Peyer's patch (tissue), 4 donors: ENCODE results near the gene FBXW5. TPM values are rescaled to one million over a fixed set of nuclear protein-coding genes. Genes with fewer than 3 reads are reported as not detected.

Experiments
- DNase-seq, 3 donors: peaks; one replicate each; pipeline ENCODE4 v3.0.0-alpha.2; 2017 to 2019
- H3K27ac ChIP-seq, 4 donors: fragments of 200-600 bp; sonication (generic); one replicate each; pipeline ENCODE4 v1.5.1; 2016 to 2019
- H3K27me3 ChIP-seq, 2 donors: fragments of 200-600 bp; sonication (generic); one replicate each; pipeline ENCODE4 v1.5.1; 2019
- H3K36me3 ChIP-seq, 3 donors: fragments of 200-600 bp; sonication (generic); one replicate each; pipeline ENCODE4 v1.5.1; 2016 to 2019
- H3K4me1 ChIP-seq, 4 donors: fragments of 200-600 bp; sonication (generic); one replicate each; pipeline ENCODE4 v1.5.1; 2016 to 2019
- H3K4me3 ChIP-seq, 4 donors: fragments of 200-600 bp; sonication (generic); 1 replicate in 3 of 4; 2 replicates in 1 of 4; pipeline ENCODE4 v1.5.1; 2016 to 2019; ENCODE audit warnings: mild to moderate bottlenecking in 1 of 4
- H3K9me3 ChIP-seq, 4 donors: fragments of 200-600 bp; sonication (generic); one replicate each; pipeline ENCODE4 v1.5.1; 2016 to 2019; ENCODE audit warnings: mild to moderate bottlenecking in 1 of 4
- POLR2A ChIP-seq, 2 donors: fragments of 450-650 bp; IDR thresholded peaks; one replicate each; pipeline ENCODE4 v1.5.1; 2017; ENCODE audit warnings: antibody characterized with exemption in 2 of 2, mild to moderate bottlenecking in 2 of 2, moderate library complexity in 2 of 2
- total RNA-seq, 4 donors: library from RNA; depleted of rRNA; stranded (reverse); fragments of >200 nt; gene quantifications; one replicate each; pipeline ENCODE4 v1.1.0, GENCODE V29; 2016
- TF ChIP-seq, protein P1 (sequence below), 6 experiments: fragments of 450-650 bp in 4 of 6; fragments of 200-600 bp in 2 of 6; sonication (generic) in 1 of 6; IDR thresholded peaks; one replicate each; pipeline ENCODE4 v1.5.1; 2017 to 2019; ENCODE audit warnings: antibody characterized with exemption in 6 of 6, mild to moderate bottlenecking in 3 of 6, moderate library complexity in 1 of 6

Gene FBXW5
- total RNA-seq, 4 donors from 2014 or later, result 247 to 470 (median 336) TPM

DNA sequence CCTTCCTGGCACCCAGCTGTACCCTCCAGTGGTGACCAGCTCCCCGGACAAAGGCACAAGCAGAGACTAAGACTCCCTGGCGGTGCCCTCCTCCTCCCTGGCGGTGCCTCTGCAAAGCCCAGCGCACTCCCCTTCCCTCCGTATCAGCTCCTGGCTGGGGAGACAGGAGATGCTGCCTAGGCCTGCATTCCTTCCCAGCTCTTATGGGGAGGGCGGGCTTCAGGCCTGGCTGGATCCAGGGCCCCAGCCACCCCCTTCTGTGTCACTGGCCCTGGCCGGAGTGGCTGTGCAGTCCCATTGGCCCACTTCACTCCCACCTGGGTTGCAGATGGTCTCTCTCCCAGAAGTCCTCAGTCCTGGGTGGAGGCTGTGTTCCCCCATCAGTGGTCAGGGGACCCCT is 13.9 kb upstream of the FBXW5 start:
- no peak for DNase-seq
- TF ChIP-seq POLR2A (IDR thresholded peaks at IDR 0.05), result no peak
- TF ChIP-seq, protein P1, sequence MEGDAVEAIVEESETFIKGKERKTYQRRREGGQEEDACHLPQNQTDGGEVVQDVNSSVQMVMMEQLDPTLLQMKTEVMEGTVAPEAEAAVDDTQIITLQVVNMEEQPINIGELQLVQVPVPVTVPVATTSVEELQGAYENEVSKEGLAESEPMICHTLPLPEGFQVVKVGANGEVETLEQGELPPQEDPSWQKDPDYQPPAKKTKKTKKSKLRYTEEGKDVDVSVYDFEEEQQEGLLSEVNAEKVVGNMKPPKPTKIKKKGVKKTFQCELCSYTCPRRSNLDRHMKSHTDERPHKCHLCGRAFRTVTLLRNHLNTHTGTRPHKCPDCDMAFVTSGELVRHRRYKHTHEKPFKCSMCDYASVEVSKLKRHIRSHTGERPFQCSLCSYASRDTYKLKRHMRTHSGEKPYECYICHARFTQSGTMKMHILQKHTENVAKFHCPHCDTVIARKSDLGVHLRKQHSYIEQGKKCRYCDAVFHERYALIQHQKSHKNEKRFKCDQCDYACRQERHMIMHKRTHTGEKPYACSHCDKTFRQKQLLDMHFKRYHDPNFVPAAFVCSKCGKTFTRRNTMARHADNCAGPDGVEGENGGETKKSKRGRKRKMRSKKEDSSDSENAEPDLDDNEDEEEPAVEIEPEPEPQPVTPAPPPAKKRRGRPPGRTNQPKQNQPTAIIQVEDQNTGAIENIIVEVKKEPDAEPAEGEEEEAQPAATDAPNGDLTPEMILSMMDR (IDR thresholded peaks at IDR 0.05), result no peak
- no peaks in the 10 kb centered on the region for H3K9me3 ChIP-seq
- H3K27me3 ChIP-seq, result no peaks in the 10 kb centered on the region
- no peaks in the 10 kb centered on the region for H3K4me1 ChIP-seq
- no peak overlapping the region for H3K27ac ChIP-seq
- H3K36me3 ChIP-seq, result no peaks in the 10 kb centered on the region
- H3K4me3 ChIP-seq, result no peak overlapping the region

DNA sequence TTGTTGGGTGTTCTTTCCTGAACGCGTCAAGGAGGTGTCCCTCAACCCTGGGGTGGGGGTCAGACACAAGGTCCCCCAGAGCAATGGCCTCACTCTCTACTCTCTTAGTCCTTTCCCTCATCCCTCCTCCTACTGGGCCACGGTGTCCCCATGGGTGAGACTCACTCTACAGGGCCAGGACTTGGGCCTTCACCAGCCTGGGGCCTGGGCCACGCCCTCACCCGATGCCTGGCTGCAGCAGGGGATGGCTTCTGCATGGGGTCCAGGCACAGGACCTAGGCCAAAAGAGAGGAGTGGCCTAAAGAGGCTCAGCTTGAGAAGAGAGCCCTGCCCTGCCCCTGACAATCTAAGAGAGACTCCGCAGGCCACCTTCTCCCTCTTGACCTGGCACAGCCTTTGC is 13.4 kb upstream of the FBXW5 start:
- H3K4me3 ChIP-seq, result no peak overlapping the region
- no peaks in the 10 kb centered on the region for H3K36me3 ChIP-seq
- H3K9me3 ChIP-seq, result no peaks in the 10 kb centered on the region
- TF ChIP-seq POLR2A (IDR thresholded peaks at IDR 0.05), result no peak
- TF ChIP-seq, protein P1 (IDR thresholded peaks at IDR 0.05), result no peak
- DNase-seq, result no peak
- H3K27ac ChIP-seq, result no peak overlapping the region
- H3K27me3 ChIP-seq, result no peaks in the 10 kb centered on the region
- no peaks in the 10 kb centered on the region for H3K4me1 ChIP-seq

DNA sequence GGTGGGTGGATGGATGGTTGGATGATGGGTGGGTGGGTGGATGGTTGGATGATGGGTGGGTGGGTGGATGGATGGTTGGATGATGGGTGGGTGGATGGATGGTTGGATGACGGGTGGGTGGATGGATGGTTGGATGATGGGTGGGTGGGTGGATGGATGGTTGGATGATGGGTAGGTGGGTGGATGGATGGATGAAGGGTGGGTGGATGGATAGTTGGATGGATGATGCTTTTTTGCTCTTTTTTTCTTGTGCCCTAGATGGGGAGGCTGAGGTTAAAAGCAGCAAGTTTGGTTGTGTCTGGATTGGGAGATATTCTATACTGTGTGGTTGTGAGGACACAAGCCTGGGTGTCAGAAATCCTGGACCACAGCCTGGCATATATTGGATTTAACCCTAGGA is 12.9 kb upstream of the FBXW5 start:
- Histone ChIP-seq H3K27me3 (no peaks in the 10 kb centered on the region), H3K9me3 (no peaks in the 10 kb centered on the region), H3K4me3 (no peak overlapping the region), H3K4me1 (no peaks in the 10 kb centered on the region), H3K36me3 (no peaks in the 10 kb centered on the region), H3K27ac (no peak overlapping the region)
- DNase-seq, result no peak
- no peak for TF ChIP-seq POLR2A (IDR thresholded peaks at IDR 0.05)
- TF ChIP-seq, protein P1 (IDR thresholded peaks at IDR 0.05), result no peak

DNA sequence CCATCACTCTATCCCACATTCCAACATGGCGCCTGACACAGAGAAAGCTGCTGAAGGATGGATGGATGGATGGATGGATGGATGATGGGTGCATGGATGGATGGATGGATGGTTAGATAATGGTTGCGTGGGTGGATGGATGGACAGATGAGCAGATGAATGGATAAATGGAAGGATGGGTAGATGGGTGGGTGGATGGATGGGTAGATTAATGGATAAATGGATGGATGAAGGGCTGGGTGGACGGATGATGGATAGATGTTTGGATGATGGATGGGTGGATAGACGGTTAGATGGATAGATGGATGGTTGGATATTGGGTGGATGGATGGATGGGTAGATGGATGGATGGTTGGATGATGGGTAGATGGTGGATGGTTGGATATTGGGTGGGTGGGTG is 12.1 kb upstream of the FBXW5 start:
- H3K4me3 ChIP-seq, result no peak overlapping the region
- TF ChIP-seq POLR2A (IDR thresholded peaks at IDR 0.05), result no peak
- TF ChIP-seq, protein P1 (IDR thresholded peaks at IDR 0.05), result no peak
- H3K36me3 ChIP-seq, result no peaks in the 10 kb centered on the region
- no peaks in the 10 kb centered on the region for H3K9me3 ChIP-seq
- H3K27me3 ChIP-seq, result no peaks in the 10 kb centered on the region
- H3K4me1 ChIP-seq, result no peaks in the 10 kb centered on the region
- H3K27ac ChIP-seq, result no peak overlapping the region
- DNase-seq, result no peak

DNA sequence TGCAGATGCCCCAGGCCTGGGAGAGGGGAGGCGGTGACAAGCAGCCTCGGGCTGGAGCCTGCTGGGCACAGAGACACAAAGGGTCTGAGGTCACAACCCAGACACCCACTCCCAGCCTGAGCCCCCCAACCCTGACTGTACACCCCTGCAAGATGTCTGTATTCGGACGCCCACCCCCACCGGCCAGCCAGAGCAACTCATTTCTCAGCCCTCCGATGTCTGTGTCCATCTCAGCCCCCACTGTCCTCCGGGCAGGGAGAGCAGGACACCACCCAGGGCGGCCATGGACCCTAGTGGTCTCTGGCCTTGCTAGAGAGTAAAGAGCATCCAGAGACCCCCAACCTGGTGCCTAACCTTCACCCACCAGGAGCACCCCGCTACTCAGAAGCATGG is 11.4 kb upstream of the FBXW5 start:
- Histone ChIP-seq H3K4me3 (no peak overlapping the region), H3K9me3 (no peaks in the 10 kb centered on the region), H3K27ac (no peak overlapping the region), H3K27me3 (no peaks in the 10 kb centered on the region), H3K4me1 (no peaks in the 10 kb centered on the region), H3K36me3 (no peaks in the 10 kb centered on the region)
- DNase-seq, result no peak
- TF ChIP-seq POLR2A (IDR thresholded peaks at IDR 0.05), result no peak
- TF ChIP-seq, protein P1 (IDR thresholded peaks at IDR 0.05), result no peak
